ENCODE data around the gene HOXA5.
A peak's percentile ranks its signal among the peaks of the same experiment; 100 is the strongest.

Gene HOXA5

GRCh38 chr7:27110186-27111031 lies 33.1 kb downstream of the HOXA5 start:
- Mint-ChIP-seq H3K27ac (no peak overlapping the region), H3K4me1 (ENCODE audit: low read depth) (no peaks in the 10 kb centered on the region), H3K4me3 (no peak overlapping the region), H3K27me3 (peaks cover 8% of the 10 kb centered on the region), H3K9me3 (ENCODE audit: low read depth) (no peaks in the 10 kb centered on the region), H3K36me3 (no peaks in the 10 kb centered on the region)

GRCh38 chr7:27109466-27110185 lies 33.9 kb downstream of the HOXA5 start:
- Mint-ChIP-seq H3K9me3 (ENCODE audit: low read depth) (no peaks in the 10 kb centered on the region), H3K27me3 (peaks cover 8% of the 10 kb centered on the region), H3K4me1 (ENCODE audit: low read depth) (no peaks in the 10 kb centered on the region), H3K4me3 (no peak overlapping the region), H3K36me3 (no peaks in the 10 kb centered on the region), H3K27ac (no peak overlapping the region)

GRCh38 chr7:27108390-27109127 lies 34.9 kb downstream of the HOXA5 start:
- Mint-ChIP-seq H3K36me3 (no peaks in the 10 kb centered on the region), H3K4me3 (no peak overlapping the region), H3K4me1 (ENCODE audit: low read depth) (peaks cover 4% of the 10 kb centered on the region), H3K27ac (no peak overlapping the region), H3K27me3 (peaks cover 17% of the 10 kb centered on the region), H3K9me3 (ENCODE audit: low read depth) (no peaks in the 10 kb centered on the region)

GRCh38 chr7:27107391-27108381 lies 35.8 kb downstream of the HOXA5 start:
- H3K36me3 Mint-ChIP-seq = no peaks in the 10 kb centered on the region
- no peaks in the 10 kb centered on the region for H3K9me3 Mint-ChIP-seq (ENCODE audit: low read depth)
- H3K4me3 Mint-ChIP-seq = no peak overlapping the region
- no peak overlapping the region for H3K27ac Mint-ChIP-seq
- H3K4me1 Mint-ChIP-seq (ENCODE audit: low read depth) = peaks cover 8% of the 10 kb centered on the region
- H3K27me3 Mint-ChIP-seq = peaks cover 26% of the 10 kb centered on the region

- Mint-ChIP-seq H3K27me3 (peaks cover 29% of the 10 kb centered on the region), H3K4me3 (no peak overlapping the region), H3K36me3 (no peaks in the 10 kb centered on the region), H3K27ac (no peak overlapping the region), H3K9me3 (ENCODE audit: low read depth) (no peaks in the 10 kb centered on the region), H3K4me1 (ENCODE audit: low read depth) (peaks cover 14% of the 10 kb centered on the region)
Measured at GRCh38 chr7:27106901-27107240, 36.6 kb downstream of the HOXA5 start.

- Mint-ChIP-seq H3K9me3 (ENCODE audit: low read depth) (no peaks in the 10 kb centered on the region), H3K36me3 (no peaks in the 10 kb centered on the region), H3K27ac (no peak overlapping the region), H3K4me1 (ENCODE audit: low read depth) (peaks cover 14% of the 10 kb centered on the region), H3K27me3 (peaks cover 32% of the 10 kb centered on the region), H3K4me3 (no peak overlapping the region)
Measured at GRCh38 chr7:27106181-27106900, 37.1 kb downstream of the HOXA5 start.

- no peaks in the 10 kb centered on the region for H3K9me3 Mint-ChIP-seq (ENCODE audit: low read depth)
- no peak overlapping the region for H3K4me3 Mint-ChIP-seq
- H3K27me3 Mint-ChIP-seq = peaks cover 40% of the 10 kb centered on the region
- peaks cover 14% of the 10 kb centered on the region for H3K4me1 Mint-ChIP-seq (ENCODE audit: low read depth)
- peaks cover under 1% of the 10 kb centered on the region for H3K36me3 Mint-ChIP-seq
- H3K27ac Mint-ChIP-seq = no peak overlapping the region
Measured at GRCh38 chr7:27105301-27106031, 38.0 kb downstream of the HOXA5 start.

GRCh38 chr7:27104341-27105058 lies 39.0 kb downstream of the HOXA5 start:
- no peaks in the 10 kb centered on the region for H3K9me3 Mint-ChIP-seq (ENCODE audit: low read depth)
- no peak overlapping the region for H3K27ac Mint-ChIP-seq
- H3K4me3 Mint-ChIP-seq = no peak overlapping the region
- peaks cover 43% of the 10 kb centered on the region for H3K27me3 Mint-ChIP-seq
- peaks cover 3% of the 10 kb centered on the region for H3K36me3 Mint-ChIP-seq
- H3K4me1 Mint-ChIP-seq (ENCODE audit: low read depth) = peaks cover 14% of the 10 kb centered on the region

GRCh38 chr7:27103489-27104226 lies 39.8 kb downstream of the HOXA5 start:
- H3K4me1 Mint-ChIP-seq (ENCODE audit: low read depth) = peaks cover 19% of the 10 kb centered on the region
- no peak overlapping the region for H3K27ac Mint-ChIP-seq
- peaks cover 3% of the 10 kb centered on the region for H3K36me3 Mint-ChIP-seq
- no peaks in the 10 kb centered on the region for H3K9me3 Mint-ChIP-seq (ENCODE audit: low read depth)
- H3K4me3 Mint-ChIP-seq = no peak overlapping the region
- peaks cover 50% of the 10 kb centered on the region for H3K27me3 Mint-ChIP-seq

- Mint-ChIP-seq H3K9me3 (ENCODE audit: low read depth) (no peaks in the 10 kb centered on the region), H3K4me1 (ENCODE audit: low read depth) (peaks cover 21% of the 10 kb centered on the region), H3K4me3 (peak within 1 kb of the TSS; percentile 58), H3K27me3 (peaks cover 51% of the 10 kb centered on the region), H3K27ac (no peak within 1 kb of the TSS), H3K36me3 (peaks cover 3% of the 10 kb centered on the region)
Measured at GRCh38 chr7:27102581-27103442, 40.7 kb downstream of the HOXA5 start, which contains the start of gene HOXA2. TSS of gene HOXA2 (minus strand) at chr7:27102683. CDS start at chr7:27102500, 183 bp downstream.

- Mint-ChIP-seq H3K9me3 (ENCODE audit: low read depth) (no peaks in the 10 kb centered on the region), H3K4me3 (peak overlapping the region; percentile 58), H3K36me3 (peaks cover 3% of the 10 kb centered on the region), H3K4me1 (ENCODE audit: low read depth) (peaks cover 28% of the 10 kb centered on the region), H3K27ac (no peak overlapping the region), H3K27me3 (peaks cover 56% of the 10 kb centered on the region)
Measured at GRCh38 chr7:27101957-27102580, 41.4 kb downstream of the HOXA5 start.

Data from activated naive CD8-positive, alpha-beta T cell (primary cell).